Stimulated activated CD8-positive, alpha-beta memory T cell treated with anti-CD3 and anti-CD28 coated beads, Interleukin-7, amount 100 ng/mL, for 24 hours (primary cell): ENCODE results near the gene WNT9B.
"Not testable (repeated sequence)": the region's sequence is repeated elsewhere in the genome, so short reads cannot be mapped to it uniquely, and the experiment has no call there.

Experiments
- DNase-seq: peaks from one replicate; pipeline ENCODE4 v3.0.0-alpha.2; 2020; ENCODE audit warnings: low read depth

The WNT9B gene

DNA sequence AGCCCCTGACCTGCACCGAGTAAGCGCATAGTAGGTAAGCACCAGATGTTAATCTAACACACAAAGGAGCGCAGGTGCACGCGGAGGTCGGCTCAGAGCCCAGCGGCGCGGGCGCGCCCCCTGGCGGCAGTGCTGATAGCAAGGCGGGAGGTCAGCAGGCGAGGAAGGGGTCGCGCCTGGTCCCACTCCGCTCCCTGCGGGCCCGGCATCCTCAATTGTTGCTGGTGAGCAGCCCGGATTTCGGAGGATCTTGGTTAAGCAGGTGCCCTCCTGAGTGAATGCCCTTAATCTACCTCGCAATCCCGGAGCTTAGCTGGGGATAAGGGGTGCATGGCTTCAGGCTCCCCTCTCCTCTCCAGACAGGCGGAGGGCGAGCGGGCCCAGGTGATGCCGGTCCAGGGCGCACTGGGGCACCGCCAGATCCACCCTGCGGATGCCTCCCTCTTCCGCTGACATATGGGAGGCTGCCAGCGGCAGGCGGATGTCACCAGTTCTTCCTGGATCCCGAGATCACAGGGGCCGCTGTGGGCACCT, 28.9 kb upstream of the WNT9B start:
- DNase-seq = no peak

DNA sequence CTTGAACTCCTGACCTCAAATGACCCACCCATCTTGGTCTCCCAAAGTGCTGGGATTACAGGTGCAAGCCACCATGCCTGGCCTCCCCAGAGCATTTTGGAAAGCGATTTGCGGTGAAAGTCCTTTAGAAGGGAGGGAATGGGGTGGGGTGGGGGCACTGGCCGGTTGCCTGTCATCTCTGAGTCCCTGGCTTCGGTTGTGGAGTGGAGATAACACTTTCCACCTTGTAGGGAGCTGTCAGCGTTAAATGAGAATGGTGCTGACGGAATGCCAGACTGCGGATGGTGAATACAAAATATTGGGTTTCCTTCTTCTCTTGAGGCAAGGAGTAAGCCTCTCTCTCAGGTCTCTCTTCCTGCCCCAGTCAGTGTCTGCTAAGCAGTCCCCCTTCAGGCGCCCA, 27.7 kb upstream of the WNT9B start:
- DNase-seq = no peak

- no peak for DNase-seq
Observed at GRCh38 chr17:46826116-46826515, 25.3 kb upstream of the WNT9B start.

GRCh38 chr17:46827274-46827673, 24.1 kb upstream of the WNT9B start:
- no peak for DNase-seq

GRCh38 chr17:46831573-46832330, 19.6 kb upstream of the WNT9B start:
- no peak for DNase-seq

DNA sequence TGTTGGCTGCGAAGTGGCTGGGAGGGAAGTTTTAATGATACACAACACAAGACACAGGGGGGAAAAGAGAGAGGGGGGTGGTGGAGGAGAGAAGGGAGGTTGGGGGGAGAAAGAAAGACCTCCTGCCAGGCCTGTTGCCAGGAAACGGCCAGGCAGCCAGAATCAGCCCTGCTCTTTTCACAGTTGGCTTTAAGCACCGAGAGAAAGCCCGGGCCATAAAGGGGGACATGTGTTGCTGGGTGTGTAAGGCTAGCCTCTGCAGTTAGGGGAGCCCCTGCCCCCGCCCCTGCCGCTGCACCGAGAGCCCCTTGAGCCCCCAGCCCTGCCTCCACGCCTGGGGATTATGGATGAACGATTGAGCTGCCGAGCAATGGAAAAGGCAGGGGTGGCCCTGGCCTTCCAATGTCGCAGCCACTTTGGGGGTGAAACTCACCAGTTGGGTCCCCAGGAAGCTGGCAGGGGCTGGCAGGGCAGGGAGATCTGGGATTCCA, 19.0 kb upstream of the WNT9B start:
- DNase-seq = no peak

- no peak for DNase-seq
Observed at GRCh38 chr17:46832945-46833839, 18.2 kb upstream of the WNT9B start.

DNA sequence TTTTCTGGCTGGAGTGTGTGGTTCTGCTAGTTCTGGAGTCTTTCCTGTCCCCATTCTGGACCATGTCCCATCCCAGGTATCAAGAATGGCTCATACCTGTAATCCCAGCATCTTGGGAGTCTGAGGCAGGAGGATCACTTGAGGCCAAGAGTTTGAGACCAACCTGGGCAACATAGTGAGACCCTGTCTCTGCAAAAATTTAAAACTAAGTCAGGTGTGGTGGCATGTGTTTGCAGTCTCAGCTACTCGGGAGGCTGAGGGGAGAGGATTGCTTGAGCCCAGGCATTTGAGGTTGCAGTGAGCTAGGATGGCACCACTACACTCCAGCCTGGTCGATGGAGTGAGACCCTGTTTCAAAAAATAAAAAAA, 17.6 kb upstream of the WNT9B start:
- DNase-seq = no peak

- no peak for DNase-seq
Observed at GRCh38 chr17:46834846-46835245, 16.5 kb upstream of the WNT9B start.

- no peak for DNase-seq
Observed at GRCh38 chr17:46836500-46836899, 14.9 kb upstream of the WNT9B start.

GRCh38 chr17:46837521-46837920, 13.9 kb upstream of the WNT9B start:
- no peak for DNase-seq

GRCh38 chr17:46839211-46839610, 12.2 kb upstream of the WNT9B start:
- no peak for DNase-seq

DNA sequence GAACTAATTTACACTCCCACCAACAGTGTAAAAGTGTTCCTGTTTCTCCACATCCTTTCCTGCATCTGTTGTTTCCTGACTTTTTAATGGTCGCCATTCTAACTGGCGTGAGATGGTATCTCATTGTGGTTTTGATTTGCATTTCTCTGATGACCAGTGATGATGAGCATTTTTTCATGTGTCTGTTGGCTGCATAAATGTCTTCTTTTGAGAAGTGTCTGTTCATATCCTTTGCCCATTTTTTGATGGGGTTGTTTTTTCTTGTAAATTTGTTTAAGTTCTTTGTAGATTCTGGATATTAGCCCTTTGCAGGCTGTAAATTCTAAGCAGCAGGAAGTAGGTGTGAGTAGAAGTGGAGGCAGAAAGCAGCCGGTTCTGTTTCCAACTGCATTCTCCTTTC, 10.8 kb upstream of the WNT9B start:
- DNase-seq = not testable (repeated sequence)

DNA sequence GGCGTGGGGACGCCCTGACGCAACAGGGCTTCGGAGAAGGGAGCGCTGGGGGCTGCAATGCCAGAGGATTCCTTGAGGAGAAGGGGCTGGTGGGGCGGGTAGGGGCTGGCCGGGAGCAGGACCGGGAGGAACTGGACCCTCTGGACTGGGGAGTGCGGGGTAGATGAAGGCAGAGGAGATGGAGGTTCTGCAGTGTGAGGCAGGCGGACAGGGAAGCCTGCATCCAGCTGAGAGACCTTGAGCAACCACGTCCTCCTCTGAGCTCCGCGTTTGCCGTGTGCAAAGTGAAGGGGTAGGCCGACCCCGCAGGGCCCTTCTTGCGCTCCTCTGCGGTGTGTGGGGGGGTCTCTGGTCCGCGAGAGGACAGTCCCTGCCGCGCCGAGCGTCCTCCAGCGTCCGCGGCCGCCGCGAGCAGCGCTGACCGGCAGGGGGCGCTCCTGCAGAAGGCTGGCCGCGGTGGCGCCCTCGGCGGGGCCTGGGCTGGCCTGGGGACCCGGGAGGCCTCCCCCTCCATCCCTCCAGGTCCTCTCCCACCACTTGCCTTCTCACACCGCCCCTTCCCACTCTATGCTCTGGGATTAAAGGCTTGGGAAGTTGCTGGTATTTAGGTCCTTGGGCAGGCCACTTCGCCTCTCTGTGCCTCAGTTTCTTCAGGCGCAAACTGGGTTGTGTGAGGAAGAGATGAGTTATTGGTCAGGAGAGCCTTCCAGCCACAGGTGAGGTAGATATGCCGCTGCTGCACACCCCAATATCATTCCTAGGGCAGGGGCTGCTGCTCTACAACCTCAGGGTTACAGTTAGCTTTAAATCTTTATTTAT, 9.6 kb upstream of the WNT9B start:
- no peak for DNase-seq

GRCh38 chr17:46842835-46843234, 8.5 kb upstream of the WNT9B start:
- no peak for DNase-seq

DNA sequence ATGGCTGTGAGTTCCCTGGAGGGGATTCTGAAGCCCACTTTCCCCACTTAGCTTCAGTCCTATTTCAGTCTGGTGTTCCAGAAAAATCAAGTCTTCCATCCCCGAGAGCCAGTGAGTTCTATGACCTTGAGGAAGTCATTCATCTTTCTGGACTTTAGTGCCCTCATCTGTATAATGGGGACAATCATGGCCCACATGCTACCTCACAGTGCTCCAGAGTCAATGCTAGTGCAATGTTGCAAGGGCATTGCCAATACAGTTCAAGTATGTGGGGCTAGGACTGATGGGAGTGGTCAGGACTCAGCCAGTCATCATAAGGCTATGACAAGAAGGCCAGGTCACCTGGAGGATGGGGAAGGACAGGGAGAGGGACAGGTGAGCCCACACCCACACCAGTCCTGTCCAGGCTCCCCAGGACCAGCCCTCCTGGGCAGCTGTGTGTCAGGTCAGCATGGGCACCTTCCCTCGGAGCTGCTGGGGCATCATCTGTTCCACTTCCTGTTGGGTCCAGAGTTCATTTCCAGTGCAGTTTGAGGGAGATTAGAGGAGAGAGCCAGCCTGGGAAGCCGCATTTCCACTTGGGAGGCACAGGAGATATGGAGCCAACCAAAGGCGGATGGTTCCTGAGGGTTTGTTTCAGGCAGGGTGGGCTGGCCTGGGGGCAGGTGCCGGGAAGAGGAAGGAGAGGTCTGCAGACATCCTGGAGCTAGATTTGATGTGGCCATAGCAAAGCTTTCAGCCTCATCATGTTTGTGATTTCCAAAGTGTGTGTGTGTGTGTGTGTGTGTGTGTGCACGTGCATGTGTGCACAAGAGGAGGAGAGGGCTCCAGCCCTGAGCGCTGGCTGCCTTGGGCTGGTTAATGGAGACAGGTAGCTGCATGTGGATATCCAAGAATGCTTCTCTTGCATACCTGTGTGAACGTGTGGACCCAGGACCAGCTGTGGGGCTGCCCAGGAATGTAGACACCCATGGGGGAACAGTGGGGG, 3.9 kb upstream of the WNT9B start:
- DNase-seq = no peak

- DNase-seq = no peak
Observed at GRCh38 chr17:46848534-46848933, 2.8 kb upstream of the WNT9B start.

GRCh38 chr17:46850688-46851028, 725 bp upstream of the WNT9B start:
- no peak for DNase-seq

- no peak for DNase-seq
Observed at GRCh38 chr17:46853896-46854444, 2.6 kb downstream of the WNT9B start.

- no peak for DNase-seq
Observed at GRCh38 chr17:46854515-46854914, 3.1 kb downstream of the WNT9B start.

GRCh38 chr17:46854948-46855347, 3.6 kb downstream of the WNT9B start:
- no peak for DNase-seq
